NCI-H2227 (cell line): ENCODE results near the gene AFAP1L1.

Experiments used
- DNase-seq: peaks from one replicate; lab custom pipeline; 2025; ENCODE audit not compliant: unreplicated experiment; lab: John Stamatoyannopoulos, UW

Gene AFAP1L1

GRCh38 chr5:149344151-149344550, 72.5 kb downstream of the AFAP1L1 start:
- no peak for DNase-seq

GRCh38 chr5:149345147-149345891, 73.7 kb downstream of the AFAP1L1 start, which contains the start of gene GRPEL2:
GRPEL2 (plus strand) TSS chr5:149345499; CDS start chr5:149345540, 41 bp downstream.
- peak; percentile 96 for DNase-seq

DNA sequence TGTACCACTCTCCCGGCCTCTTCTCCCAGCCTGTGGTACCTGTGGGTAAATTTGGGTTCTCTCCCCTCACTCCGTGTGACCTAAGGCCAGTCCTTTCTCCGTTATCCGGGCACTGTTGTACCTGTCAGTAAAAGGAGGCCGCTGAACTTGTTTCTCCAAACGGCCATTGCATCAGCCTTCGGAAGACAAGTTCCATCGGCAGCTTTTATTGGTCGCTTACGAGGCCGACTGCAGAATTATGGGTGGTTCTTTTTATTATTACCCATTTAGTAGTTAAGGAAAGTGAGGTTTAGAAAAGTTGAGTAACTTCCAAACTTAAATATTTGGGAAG, 74.2 kb downstream of the AFAP1L1 start:
- DNase-seq, result peak; percentile 23

DNA sequence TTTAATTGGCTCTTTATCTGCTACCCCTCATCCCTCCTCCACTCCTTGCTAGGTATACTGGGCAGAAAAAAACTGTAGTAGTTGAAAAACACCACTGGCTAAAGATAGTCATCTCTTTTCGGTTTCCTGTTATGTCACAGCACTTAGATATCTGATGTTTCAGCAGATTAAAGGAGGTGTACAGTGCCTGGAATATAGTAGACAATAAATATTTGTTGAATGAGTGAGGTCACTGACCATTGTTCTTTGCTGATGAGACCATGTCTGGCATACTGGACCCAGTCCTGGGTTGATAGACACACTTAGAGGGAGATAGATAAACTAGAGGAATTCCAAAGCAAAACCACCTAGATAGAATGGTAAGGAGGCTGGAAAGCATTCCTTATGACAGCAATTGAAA, 76.9 kb downstream of the AFAP1L1 start:
- DNase-seq, result no peak

DNA sequence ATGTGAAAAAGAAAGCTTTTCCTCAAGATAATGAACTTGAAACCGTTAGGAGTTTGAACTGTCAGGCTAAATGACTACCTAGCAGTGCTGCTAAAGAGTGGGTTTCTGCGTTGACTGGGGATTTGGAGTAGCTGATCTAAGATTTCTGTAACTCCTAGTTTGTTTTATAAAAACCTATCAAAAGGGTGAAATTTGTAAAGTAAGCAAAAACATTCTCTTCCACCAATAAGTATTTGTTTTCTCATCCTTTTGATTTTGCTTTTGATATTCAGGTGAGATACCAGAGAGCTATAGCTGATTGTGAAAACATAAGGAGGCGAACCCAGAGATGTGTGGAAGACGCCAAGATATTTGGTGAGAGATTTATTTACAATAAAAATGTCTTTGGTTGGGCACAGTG, 77.7 kb downstream of the AFAP1L1 start:
- no peak for DNase-seq

GRCh38 chr5:149352169-149352568, 80.5 kb downstream of the AFAP1L1 start:
- DNase-seq, result no peak

DNA sequence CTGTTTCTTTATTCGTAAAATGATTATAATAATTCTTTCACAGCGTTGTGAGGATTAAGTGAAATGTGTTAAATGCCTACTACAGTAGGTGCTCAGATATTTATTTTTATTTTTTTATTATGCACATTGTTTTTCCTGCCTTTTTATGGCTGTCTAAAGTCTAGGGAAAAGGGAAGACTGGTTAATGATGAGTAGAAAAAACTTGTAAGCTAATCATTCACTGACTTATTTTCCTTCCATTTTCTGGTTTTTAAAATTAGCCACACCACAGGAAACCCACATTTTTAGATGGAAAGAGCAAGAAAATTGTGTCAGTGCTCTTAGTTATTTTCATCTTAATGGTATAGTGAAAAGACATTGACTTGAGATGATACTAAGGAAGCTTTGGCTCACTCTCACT, 82.3 kb downstream of the AFAP1L1 start:
- no peak for DNase-seq

DNA sequence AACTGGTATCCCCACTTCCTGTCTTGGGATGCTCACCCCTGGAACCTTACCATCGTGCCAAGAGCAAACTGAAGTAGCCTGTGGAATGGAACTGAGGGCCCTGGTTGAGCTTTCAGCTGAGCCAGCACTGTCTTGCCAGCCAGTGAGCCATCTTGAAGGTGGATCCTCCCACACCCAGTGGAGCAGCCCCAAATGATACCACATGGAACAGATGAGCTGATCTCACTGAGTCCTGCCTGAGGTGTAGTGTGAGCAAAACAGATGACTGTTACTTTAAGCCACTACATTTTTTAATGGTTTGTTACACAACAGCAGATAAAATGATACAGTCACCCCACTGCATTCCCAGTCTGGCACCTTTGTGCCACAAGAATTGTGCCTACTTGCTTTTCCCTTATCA, 84.0 kb downstream of the AFAP1L1 start:
- DNase-seq, result no peak

DNA sequence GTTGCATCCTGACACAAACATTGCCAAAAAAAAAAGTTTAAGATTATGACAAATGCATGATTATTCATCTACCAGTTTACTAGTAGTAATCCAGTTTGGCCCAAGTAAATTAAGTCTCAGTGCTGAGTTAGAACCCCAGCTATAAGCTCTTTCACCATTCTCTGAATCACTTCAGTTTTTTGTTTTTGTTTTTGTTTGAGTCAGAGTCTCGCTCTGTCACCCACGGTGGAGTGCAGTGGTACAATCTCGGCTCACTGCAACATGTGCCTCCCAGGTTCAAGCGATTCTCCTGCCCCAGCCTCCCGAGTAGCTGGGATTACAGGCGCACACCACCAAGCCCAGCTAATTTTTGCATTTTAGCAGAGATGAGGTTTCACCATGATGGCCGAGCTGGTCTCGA, 84.7 kb downstream of the AFAP1L1 start:
- no peak for DNase-seq

DNA sequence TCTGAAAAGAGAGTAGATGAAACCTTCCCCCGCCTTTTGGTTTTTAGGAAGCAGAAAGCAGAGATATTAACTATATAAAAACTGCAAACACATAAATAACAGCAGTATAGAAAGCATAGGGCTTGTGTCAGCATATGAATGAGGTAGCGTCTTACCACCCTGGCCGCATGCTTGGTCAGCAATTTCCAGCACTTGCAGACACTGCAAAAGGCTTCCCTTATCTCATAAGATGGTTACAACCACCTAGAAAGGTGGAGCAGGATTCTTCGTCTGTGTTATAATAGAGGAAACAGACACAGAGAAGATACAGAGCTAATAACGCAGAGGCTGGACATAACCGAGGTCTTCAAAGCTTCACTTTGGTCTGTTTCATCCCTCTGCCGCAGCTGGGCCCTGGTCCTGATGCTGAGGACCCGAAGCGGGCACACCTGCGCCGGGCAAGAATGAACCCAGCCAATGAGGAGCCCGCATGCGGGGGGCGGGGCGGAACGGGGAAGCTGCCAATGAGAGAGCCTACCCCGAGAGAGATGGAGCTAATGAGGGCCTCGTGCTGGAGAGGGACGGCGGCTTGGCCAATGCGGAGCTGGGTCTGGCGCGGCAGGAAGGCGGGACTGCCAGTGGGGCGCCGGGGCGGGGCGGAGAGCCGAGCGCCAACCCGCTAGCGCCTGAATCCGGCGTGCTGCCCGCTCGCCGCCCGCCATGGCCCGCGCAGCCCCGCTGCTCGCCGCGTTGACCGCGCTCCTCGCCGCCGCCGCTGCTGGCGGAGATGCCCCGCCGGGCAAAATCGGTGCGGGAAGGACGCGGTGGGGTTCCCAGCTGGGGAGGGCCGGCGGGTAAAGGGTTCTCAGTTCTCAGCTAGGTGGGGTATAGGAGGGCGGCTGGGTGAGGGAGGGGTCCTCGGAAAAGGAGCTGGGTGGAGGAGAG, 86.0 kb downstream of the AFAP1L1 start, which contains the start of gene PCYOX1L:
Gene PCYOX1L (plus strand): TSS at position 677 of the 924 bp plus-strand sequence. CDS start 23 bp downstream, at position 700.
- DNase-seq, result peak; percentile 92

DNA sequence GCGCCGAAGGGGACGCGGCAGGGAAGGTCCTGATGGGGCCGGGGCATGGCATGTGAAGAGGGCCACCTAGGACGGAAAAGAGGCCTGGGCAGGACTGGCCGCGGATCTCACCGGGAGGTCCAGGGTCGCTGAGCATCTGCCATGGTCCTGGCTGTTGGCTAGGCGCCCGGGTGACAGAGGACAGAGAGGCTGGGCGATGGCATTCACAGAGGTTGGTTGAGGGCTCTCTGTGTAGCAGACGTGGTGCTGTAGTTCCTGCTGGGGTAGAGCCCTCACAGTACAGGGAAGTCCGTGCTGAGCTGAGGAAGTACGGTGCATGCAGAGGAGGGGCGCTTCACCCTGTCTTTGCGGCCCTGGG, 86.6 kb downstream of the AFAP1L1 start:
- peak; percentile 41 for DNase-seq

DNA sequence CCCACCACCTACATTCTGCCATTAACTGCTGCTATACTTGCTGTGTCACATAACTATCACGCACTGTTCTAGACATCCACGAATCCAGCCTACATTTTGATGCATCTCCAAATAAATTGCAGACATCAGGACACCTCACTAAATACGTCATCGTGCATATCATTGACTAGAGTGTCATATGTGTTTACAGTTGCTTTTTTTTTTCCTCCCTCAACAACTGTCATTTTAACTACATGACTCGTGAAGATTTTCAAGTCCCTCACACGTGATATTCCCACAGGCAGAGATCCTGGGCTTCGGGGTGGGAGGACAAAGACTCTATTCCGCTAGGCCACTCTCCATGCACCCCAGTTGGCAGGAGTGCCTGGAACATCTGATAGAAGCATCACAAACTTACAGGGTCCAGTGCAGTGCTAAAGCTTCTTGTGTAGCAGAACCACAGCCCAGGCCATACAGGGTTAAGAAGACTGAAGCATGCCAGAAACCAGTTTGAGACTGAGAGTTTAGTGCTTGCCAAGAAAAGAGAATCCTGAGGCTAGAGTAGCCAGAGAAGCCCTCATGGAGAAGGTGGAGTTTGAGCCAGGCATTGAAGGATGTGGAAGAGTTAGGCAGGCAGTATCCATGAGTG, 87.3 kb downstream of the AFAP1L1 start:
- DNase-seq, result no peak

GRCh38 chr5:149360272-149360671, 88.6 kb downstream of the AFAP1L1 start:
- DNase-seq, result no peak

DNA sequence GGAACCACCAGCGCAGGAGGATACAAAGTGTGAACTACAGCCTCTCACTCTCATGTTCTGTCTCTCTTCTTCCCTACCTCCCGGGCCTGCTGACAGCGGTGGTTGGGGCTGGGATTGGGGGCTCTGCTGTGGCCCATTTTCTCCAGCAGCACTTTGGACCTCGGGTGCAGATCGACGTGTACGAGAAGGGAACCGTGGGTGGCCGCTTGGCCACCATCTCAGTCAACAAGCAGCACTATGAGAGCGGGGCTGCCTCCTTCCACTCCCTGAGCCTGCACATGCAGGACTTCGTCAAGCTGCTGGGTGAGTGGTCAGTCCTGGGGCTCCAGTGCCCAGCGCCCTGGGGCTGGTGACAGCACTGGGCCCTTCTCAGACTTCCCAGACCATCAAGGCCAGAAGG, 90.9 kb downstream of the AFAP1L1 start:
- no peak for DNase-seq

GRCh38 chr5:149363358-149363757, 91.7 kb downstream of the AFAP1L1 start:
- no peak for DNase-seq

DNA sequence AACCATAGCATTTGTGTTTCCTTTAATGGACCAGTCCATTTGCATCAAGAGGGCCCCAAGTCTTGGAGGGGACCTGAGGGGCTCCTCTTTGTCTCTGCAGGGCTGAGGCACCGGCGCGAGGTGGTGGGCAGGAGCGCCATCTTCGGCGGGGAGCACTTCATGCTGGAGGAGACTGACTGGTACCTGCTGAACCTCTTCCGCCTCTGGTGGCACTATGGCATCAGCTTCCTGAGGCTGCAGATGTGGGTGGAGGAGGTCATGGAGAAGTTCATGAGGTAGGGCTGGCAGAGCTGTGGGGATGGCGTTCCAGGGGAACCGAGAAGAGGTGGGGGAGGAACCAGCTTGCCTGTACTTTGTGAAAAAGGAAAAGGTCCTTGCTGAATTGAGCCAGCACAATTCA, 92.3 kb downstream of the AFAP1L1 start:
- DNase-seq, result no peak

GRCh38 chr5:149364719-149365118, 93.1 kb downstream of the AFAP1L1 start:
- DNase-seq, result no peak

DNA sequence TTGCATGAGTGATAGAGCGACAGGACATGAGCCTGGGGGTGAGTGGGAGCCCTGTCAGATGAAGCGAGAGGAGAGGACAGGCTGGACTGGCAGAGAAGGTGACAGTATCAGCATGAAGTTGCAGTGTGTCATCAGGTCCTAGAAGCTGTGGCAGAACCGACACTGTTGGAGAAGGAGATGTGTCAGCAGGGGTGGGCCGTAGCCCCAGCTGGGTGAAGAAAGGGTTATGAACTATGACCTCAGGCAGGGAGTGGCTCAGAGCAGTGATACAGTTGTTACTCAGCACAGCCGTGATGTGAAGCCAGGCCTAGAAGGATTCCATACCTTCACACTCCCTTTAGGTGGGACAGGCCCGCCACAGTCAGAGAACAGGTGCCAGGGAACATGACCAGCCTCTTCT, 93.8 kb downstream of the AFAP1L1 start:
- no peak for DNase-seq

GRCh38 chr5:149366169-149366729, 94.6 kb downstream of the AFAP1L1 start:
- DNase-seq, result no peak

GRCh38 chr5:149367249-149367971, 95.8 kb downstream of the AFAP1L1 start:
- peak; percentile 59 for DNase-seq
